A549 (cell line): ENCODE measurements around the gene KLF16. TPM values are rescaled to one million over a fixed set of nuclear protein-coding genes. Genes with fewer than 3 reads are reported as not detected.

ENCODE experiments used
- ATAC-seq, 2 experiments: fragments of 200-7000 bp in 1 of 2; fragments of >200 bp in 1 of 2; cut with Nextera tagmentation in 1 of 2; cut with Tn5 transposase in 1 of 2; 3 replicates each; pipeline versions ENCODE4 v1.8.0 to v1.9.1; 2018 to 2020; ENCODE audit warnings: mild to moderate bottlenecking in 1 of 2, moderate library complexity in 1 of 2
- CTCF ChIA-PET: fragments of 300-600 bp; sonication (Branson Sonifier 250); formaldehyde crosslinking; extraction: SDS; loops from one replicate; lab custom pipeline; 2021; ENCODE audit warnings: antibody characterized with exemption, inconsistent platforms; lab: Yijun Ruan, JAX
- POLR2A ChIA-PET: fragments of 350-600 bp; formaldehyde crosslinking; extraction: SDS; loops from one replicate; lab custom pipeline; 2021; ENCODE audit warnings: antibody characterized with exemption, inconsistent platforms; lab: Yijun Ruan, JAX
- DNase-seq, 2 experiments: peaks; one replicate each; pipeline versions ENCODE4 v3.0.0 to v3.0.0-alpha.2; 2011 to 2016; ENCODE audit warnings: low read depth in 1 of 2, low spot score in 1 of 2
- FAIRE-seq: peaks from 2 replicates; lab custom pipeline; 2011; peaks lifted over from hg19 to GRCh38; lab: Jason Lieb, UNC
- H3K27ac ChIP-seq, 2 experiments: fragments of >200 bp; sonication (Bioruptor Twin); formaldehyde crosslinking; 3 replicates each; pipeline ENCODE4 v1.5.1; 2016 to 2017
- H3K4me1 ChIP-seq: fragments of >200 bp; sonication (Bioruptor Twin); formaldehyde crosslinking; 3 replicates; pipeline ENCODE4 v1.6.1; 2016
- H3K4me2 ChIP-seq: fragments of >200 bp; sonication (Bioruptor Twin); formaldehyde crosslinking; 3 replicates; pipeline ENCODE4 v1.6.1; 2016
- H3K4me3 ChIP-seq: fragments of >200 bp; sonication (Bioruptor Twin); formaldehyde crosslinking; 3 replicates; pipeline ENCODE4 v1.5.1; 2016
- H3K9me3 ChIP-seq: fragments of >200 bp; sonication (Bioruptor Twin); formaldehyde crosslinking; 3 replicates; pipeline ENCODE4 v1.6.1; 2016
- ATOH8 ChIP-seq: fragments of 250-450 bp; sonication (Bioruptor Pico); IDR thresholded peaks from 2 replicates; pipeline ENCODE4 v1.5.0; 2020; ENCODE audit warnings: low read depth, mild to moderate bottlenecking, moderate library complexity
- BCL3 ChIP-seq: fragments of >200 bp; sonication (Bioruptor Twin); formaldehyde crosslinking; IDR thresholded peaks from 3 replicates; pipeline ENCODE4 v1.6.1; 2016
- BHLHE40 ChIP-seq: IDR thresholded peaks from 2 replicates; pipeline ENCODE4 v1.6.1; 2012; ENCODE audit warnings: low read depth, low read length, inconsistent platforms
- CEBPB ChIP-seq, 2 experiments: fragments of >200 bp in 1 of 2; sonication (Bioruptor Twin) in 1 of 2; formaldehyde crosslinking in 1 of 2; IDR thresholded peaks; 2 replicates each; pipeline ENCODE4 v1.6.1; 2012 to 2016
- CHD2 ChIP-seq: fragments of 150-350 bp; IDR thresholded peaks from 2 replicates; pipeline ENCODE4 v1.6.1; 2014; ENCODE audit warnings: low read length; ENCODE audit not compliant: partially characterized antibody
- CHD4 ChIP-seq: fragments of 200-600 bp; sonication (generic); IDR thresholded peaks from 2 replicates; pipeline ENCODE4 v1.6.1; 2016; ENCODE audit warnings: antibody characterized with exemption, mild to moderate bottlenecking, borderline replicate concordance
- E2F6 ChIP-seq: IDR thresholded peaks from 2 replicates; pipeline ENCODE4 v1.6.1; 2012; ENCODE audit warnings: low read depth, borderline replicate concordance
- EHMT2 ChIP-seq: fragments of 200-600 bp; sonication (generic); IDR thresholded peaks from 2 replicates; pipeline ENCODE4 v1.6.1; 2016; ENCODE audit warnings: antibody characterized with exemption, low read depth, mild to moderate bottlenecking, moderate library complexity
- ELK1 ChIP-seq: fragments of 150-350 bp; IDR thresholded peaks from 2 replicates; pipeline ENCODE4 v1.6.1; 2014; ENCODE audit warnings: low read depth, mild to moderate bottlenecking, low read length
- EP300 ChIP-seq, 2 experiments: fragments of >200 bp; sonication (Bioruptor Twin); formaldehyde crosslinking; IDR thresholded peaks; 2 replicates in 1 of 2; 3 replicates in 1 of 2; pipeline ENCODE4 v1.6.1; 2016 to 2017
- ESRRA ChIP-seq: fragments of 150-350 bp; IDR thresholded peaks from 2 replicates; pipeline ENCODE4 v1.6.1; 2014; ENCODE audit warnings: mild to moderate bottlenecking, low read length, borderline replicate concordance
- FOXS1 ChIP-seq: fragments of 250-450 bp; sonication (Bioruptor Pico); IDR thresholded peaks from 2 replicates; pipeline ENCODE4 v1.5.0; 2020; ENCODE audit warnings: mild to moderate bottlenecking, moderate library complexity
- GATA3 ChIP-seq: IDR thresholded peaks from 2 replicates; pipeline ENCODE4 v1.6.1; 2012; ENCODE audit warnings: borderline replicate concordance
- HOXB5 ChIP-seq: fragments of 250-450 bp; sonication (Bioruptor Pico); IDR thresholded peaks from 2 replicates; pipeline ENCODE4 v1.5.0; 2020; ENCODE audit warnings: mild to moderate bottlenecking, moderate library complexity
- JUN ChIP-seq, 2 experiments: fragments of >200 bp; sonication (Bioruptor Twin); formaldehyde crosslinking; IDR thresholded peaks; 2 replicates in 1 of 2; 3 replicates in 1 of 2; pipeline ENCODE4 v1.6.1; 2016 to 2017
- KDM1A ChIP-seq: fragments of 200-600 bp; sonication (generic); IDR thresholded peaks from 2 replicates; pipeline ENCODE4 v1.6.1; 2016; ENCODE audit warnings: low read depth, mild to moderate bottlenecking
- KDM5A ChIP-seq: fragments of 200-600 bp; sonication (generic); IDR thresholded peaks from 2 replicates; pipeline ENCODE4 v1.6.1; 2016; ENCODE audit warnings: antibody characterized with exemption, mild to moderate bottlenecking
- MYC ChIP-seq: IDR thresholded peaks from 2 replicates; pipeline ENCODE4 v1.6.1; 2012; ENCODE audit warnings: mild to moderate bottlenecking, inconsistent platforms, low read length, improper control_type of control experiment, borderline replicate concordance
- NFE2L2 ChIP-seq: fragments of 150-350 bp; conservative IDR thresholded peaks from 2 replicates; pipeline ENCODE4 v1.6.1; 2014; ENCODE audit warnings: low read length
- NR3C1 ChIP-seq: fragments of >200 bp; sonication (Bioruptor Twin); formaldehyde crosslinking; IDR thresholded peaks from 3 replicates; pipeline ENCODE4 v1.6.1; 2017
- PHF8 ChIP-seq: fragments of 200-600 bp; sonication (generic); IDR thresholded peaks from 2 replicates; pipeline ENCODE4 v1.6.1; 2016; ENCODE audit warnings: low read depth, mild to moderate bottlenecking, antibody characterized with exemption, moderate library complexity, borderline replicate concordance
- POLR2A ChIP-seq: IDR thresholded peaks from 2 replicates; pipeline ENCODE4 v1.6.1; 2012; ENCODE audit warnings: mild to moderate bottlenecking, low read length
- RARB ChIP-seq: fragments of 250-450 bp; sonication (Bioruptor Pico); IDR thresholded peaks from 2 replicates; pipeline ENCODE4 v1.8.0; 2021; ENCODE audit warnings: mild to moderate bottlenecking, moderate library complexity
- RFX5 ChIP-seq: fragments of 450-650 bp; IDR thresholded peaks from 2 replicates; pipeline ENCODE4 v1.7.1; 2014; ENCODE audit warnings: antibody characterized with exemption, mild to moderate bottlenecking, moderate library complexity
- RNF2 ChIP-seq: fragments of 200-600 bp; sonication (generic); IDR thresholded peaks from 2 replicates; pipeline ENCODE4 v1.6.1; 2016; ENCODE audit warnings: low read depth, mild to moderate bottlenecking, antibody characterized with exemption, moderate library complexity, borderline replicate concordance
- SREBF2 ChIP-seq: fragments of 450-650 bp; IDR thresholded peaks from 2 replicates; pipeline ENCODE4 v1.6.1; 2014; ENCODE audit warnings: mild to moderate bottlenecking, moderate library complexity
- TFCP2L1 ChIP-seq: fragments of 250-450 bp; sonication (Bioruptor Pico); IDR thresholded peaks from 2 replicates; pipeline ENCODE4 v1.5.0; 2021; ENCODE audit warnings: mild to moderate bottlenecking
- ZFP36 ChIP-seq: fragments of 450-650 bp; IDR thresholded peaks from 2 replicates; pipeline ENCODE4 v1.6.1; 2014; ENCODE audit warnings: borderline replicate concordance; ENCODE audit not compliant: partially characterized antibody
- ZNF302 ChIP-seq: fragments of 250-450 bp; sonication (Bioruptor Pico); IDR thresholded peaks from 2 replicates; pipeline ENCODE4 v1.9.0; 2021; ENCODE audit warnings: inconsistent platforms, mild to moderate bottlenecking, moderate library complexity
- WGBS: methylation state at CpG from one replicate; pipeline ENCODE4 v1.1.6; 2017; ENCODE audit errors: missing lambda C conversion rate; 5-methylcytosine and 5-hydroxymethylcytosine counted together
- polyA plus RNA-seq, 4 experiments: library from polyadenylated mRNA; depleted of rRNA in 3 of 4; stranded (reverse); fragments of >200 nt; fragmentation: RNase III in 1 of 4; extraction: RNeasy Plus Mini Kit Qiagen cat#74134 plus additional on column Dnase treatment in 1 of 4; gene quantifications; 2 replicates in 3 of 4; 3 replicates in 1 of 4; pipeline ENCODE4 v1.2.3, GENCODE V29; 2011 to 2017
- TF ChIP-seq, protein P1 (sequence below): IDR thresholded peaks from 2 replicates; pipeline ENCODE4 v1.6.1; 2012
- TF ChIP-seq, protein P2 (sequence below): fragments of 450-650 bp; IDR thresholded peaks from 2 replicates; pipeline ENCODE4 v1.6.1; 2014; ENCODE audit warnings: antibody characterized with exemption
- TF ChIP-seq, protein P3 (sequence below): IDR thresholded peaks from 2 replicates; pipeline ENCODE4 v1.6.1; 2012

KLF16 gene
- polyA plus RNA-seq, 2 of the 4 experiments (the other 2 are of a cell fraction): 5.8 to 25.7 TPM

- TF ChIP-seq NR3C1: no peak
- TF ChIP-seq, protein P1, sequence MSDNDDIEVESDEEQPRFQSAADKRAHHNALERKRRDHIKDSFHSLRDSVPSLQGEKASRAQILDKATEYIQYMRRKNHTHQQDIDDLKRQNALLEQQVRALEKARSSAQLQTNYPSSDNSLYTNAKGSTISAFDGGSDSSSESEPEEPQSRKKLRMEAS: peak; percentile 56; the same call in 1 of the 2 replicates
- 0 out of 2 replicates have a peak, but pooled peaks have one; percentile 49 for TF ChIP-seq HOXB5 (CRISPR knock-in tag)
- TF ChIP-seq, protein P2, sequence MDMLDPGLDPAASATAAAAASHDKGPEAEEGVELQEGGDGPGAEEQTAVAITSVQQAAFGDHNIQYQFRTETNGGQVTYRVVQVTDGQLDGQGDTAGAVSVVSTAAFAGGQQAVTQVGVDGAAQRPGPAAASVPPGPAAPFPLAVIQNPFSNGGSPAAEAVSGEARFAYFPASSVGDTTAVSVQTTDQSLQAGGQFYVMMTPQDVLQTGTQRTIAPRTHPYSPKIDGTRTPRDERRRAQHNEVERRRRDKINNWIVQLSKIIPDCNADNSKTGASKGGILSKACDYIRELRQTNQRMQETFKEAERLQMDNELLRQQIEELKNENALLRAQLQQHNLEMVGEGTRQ: peak; percentile 86
- TF ChIP-seq KDM1A: no peak
- TF ChIP-seq, protein P3, sequence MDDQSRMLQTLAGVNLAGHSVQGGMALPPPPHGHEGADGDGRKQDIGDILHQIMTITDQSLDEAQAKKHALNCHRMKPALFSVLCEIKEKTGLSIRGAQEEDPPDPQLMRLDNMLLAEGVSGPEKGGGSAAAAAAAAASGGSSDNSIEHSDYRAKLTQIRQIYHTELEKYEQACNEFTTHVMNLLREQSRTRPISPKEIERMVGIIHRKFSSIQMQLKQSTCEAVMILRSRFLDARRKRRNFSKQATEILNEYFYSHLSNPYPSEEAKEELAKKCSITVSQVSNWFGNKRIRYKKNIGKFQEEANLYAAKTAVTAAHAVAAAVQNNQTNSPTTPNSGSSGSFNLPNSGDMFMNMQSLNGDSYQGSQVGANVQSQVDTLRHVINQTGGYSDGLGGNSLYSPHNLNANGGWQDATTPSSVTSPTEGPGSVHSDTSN: peak; percentile 85
- peak; percentile 46 to 79; a peak in 4 of 5 replicates for TF ChIP-seq JUN (IDR thresholded peaks at IDR 0.05)
- TF ChIP-seq CHD2: peak; percentile 91
- no peak for TF ChIP-seq MYC
- no peak for TF ChIP-seq E2F6
- no peak for TF ChIP-seq CEBPB (IDR thresholded peaks at IDR 0.05)
- TF ChIP-seq KDM5A: no peak
- no peak for TF ChIP-seq ELK1
- no peak for TF ChIP-seq NFE2L2
- no peak for TF ChIP-seq ZNF302
- peak; percentile 71; the same call in 1 of the 2 replicates for TF ChIP-seq PHF8
- no peak for TF ChIP-seq CHD4
- no peak for TF ChIP-seq FOXS1
- no peak for TF ChIP-seq RARB (CRISPR knock-in tag)
- no peak for TF ChIP-seq SREBF2
- TF ChIP-seq EP300 (IDR thresholded peaks at IDR 0.05): no peak
- no peak for TF ChIP-seq RFX5
- TF ChIP-seq TFCP2L1 (CRISPR knock-in tag): no peak
- no peak for TF ChIP-seq BHLHE40
- no peak for TF ChIP-seq ESRRA
Observed at GRCh38 chr19:1905110-1905862, 41.9 kb upstream of the KLF16 start, which contains the start of the genes ADAT3 and SCAMP4 (continued).

DNA sequence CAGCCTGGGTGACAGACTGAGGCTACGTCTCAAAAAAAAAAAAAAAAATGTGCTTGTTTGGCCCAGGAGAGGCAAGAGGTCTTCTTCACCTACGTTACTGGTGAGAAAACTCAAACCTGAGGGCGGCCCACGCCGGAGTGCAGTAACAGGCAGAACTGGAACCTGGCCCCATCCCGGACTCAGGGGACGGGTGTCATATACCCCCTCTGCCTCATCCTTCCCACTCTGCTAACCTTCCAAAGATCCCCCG, 41.4 kb upstream of the KLF16 start:
- ATAC-seq (no peak), DNase-seq (no peak), FAIRE-seq (no peak)
- peak overlapping the region; percentile 54 for H3K4me2 ChIP-seq
- H3K4me1 ChIP-seq: peaks cover 15% of the 10 kb centered on the region; the same call in 1 of the 3 replicates
- POLR2A ChIA-PET: no interaction called here
- 36% methylated on average over 8 of the region's 8 CpGs for WGBS
- CTCF ChIA-PET: interaction anchor here (0.7 to 1.1 kb wide), 2 partner anchors 12 to 26 kb away, joined by 3 read pairs; no protein-coding TSS in a partner anchor
- no peaks in the 10 kb centered on the region for H3K9me3 ChIP-seq
- peak overlapping the region; percentile 65; the same call in 1 of the 3 replicates for H3K4me3 ChIP-seq
- H3K27ac ChIP-seq: peak overlapping the region; percentile 60 to 98
- TF ChIP-seq GATA3 (no peak), RNF2 (no peak), CHD2 (no peak), EHMT2 (no peak), ZFP36 (no peak), EP300 (IDR thresholded peaks at IDR 0.05) (no peak), MYC (no peak), POLR2A (no peak), BCL3 (no peak), JUN (IDR thresholded peaks at IDR 0.05) (no peak), TFCP2L1 (CRISPR knock-in tag) (no peak), ATOH8 (CRISPR knock-in tag) (no peak), HOXB5 (CRISPR knock-in tag) (no peak)
- TF ChIP-seq, protein P3: no peak
- TF ChIP-seq, protein P2: no peak
